HG03457 (cell line): ENCODE measurements around the gene SLC35F3.
"Not testable (repeated sequence)": the region's sequence is repeated elsewhere in the genome, so short reads cannot be mapped to it uniquely, and the experiment has no call there.

ENCODE experiments used
- ATAC-seq: cut with Tn5 transposase; IDR thresholded peaks from one replicate; pipeline ENCODE4 v1.9.1; 2021; ENCODE audit warnings: moderate number of reproducible peaks; ENCODE audit not compliant: unreplicated experiment

SLC35F3 gene

GRCh38 chr1:234240680-234241079 is 336.2 kb downstream of the SLC35F3 start:
- no peak for ATAC-seq

- ATAC-seq = no peak
Observed at GRCh38 chr1:234241941-234242490, 337.5 kb downstream of the SLC35F3 start.

DNA sequence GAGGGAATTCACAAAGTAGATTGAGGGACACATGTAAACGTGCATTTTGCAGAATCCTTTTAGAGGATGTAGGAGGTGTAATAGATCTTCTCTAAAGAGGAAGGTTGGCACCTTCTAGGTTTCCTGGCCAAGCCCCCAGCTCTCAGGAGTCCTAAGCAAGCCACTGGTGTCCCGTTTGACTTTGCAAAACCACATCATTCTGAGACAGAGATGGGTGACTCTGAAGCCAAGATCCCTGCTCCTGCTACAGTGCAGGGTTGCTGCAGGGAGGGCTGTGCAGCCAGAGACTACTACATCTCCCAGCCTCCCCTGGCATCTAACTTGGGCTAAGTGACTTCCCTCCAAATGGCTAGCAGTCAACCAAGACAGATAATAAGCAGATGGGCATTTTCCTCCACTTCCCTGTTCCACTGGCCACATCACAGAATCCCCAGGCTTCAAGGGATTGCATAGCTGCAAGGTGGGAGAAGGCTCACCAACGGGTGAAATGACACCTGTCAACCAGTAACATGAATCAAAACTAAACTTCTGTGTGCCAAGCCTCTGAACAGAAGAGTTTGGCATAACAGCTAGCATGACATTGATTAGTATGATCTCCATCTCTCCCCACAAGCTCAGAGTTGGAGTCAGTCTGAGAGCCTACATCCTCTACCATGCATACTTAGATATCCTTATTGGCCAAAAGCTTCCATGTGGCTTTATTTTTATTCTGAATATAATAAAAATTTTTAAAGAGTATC is 339.2 kb downstream of the SLC35F3 start:
- ATAC-seq = no peak

- no peak for ATAC-seq
Observed at GRCh38 chr1:234244482-234244881, 340.0 kb downstream of the SLC35F3 start.

- ATAC-seq = peak; percentile 86
Observed at GRCh38 chr1:234246638-234247116, 342.2 kb downstream of the SLC35F3 start.

GRCh38 chr1:234247746-234248145 is 343.3 kb downstream of the SLC35F3 start:
- not testable (repeated sequence) for ATAC-seq

- no peak for ATAC-seq
Observed at GRCh38 chr1:234250747-234251146, 346.3 kb downstream of the SLC35F3 start.

- ATAC-seq = no peak
Observed at GRCh38 chr1:234253732-234254131, 349.3 kb downstream of the SLC35F3 start.

DNA sequence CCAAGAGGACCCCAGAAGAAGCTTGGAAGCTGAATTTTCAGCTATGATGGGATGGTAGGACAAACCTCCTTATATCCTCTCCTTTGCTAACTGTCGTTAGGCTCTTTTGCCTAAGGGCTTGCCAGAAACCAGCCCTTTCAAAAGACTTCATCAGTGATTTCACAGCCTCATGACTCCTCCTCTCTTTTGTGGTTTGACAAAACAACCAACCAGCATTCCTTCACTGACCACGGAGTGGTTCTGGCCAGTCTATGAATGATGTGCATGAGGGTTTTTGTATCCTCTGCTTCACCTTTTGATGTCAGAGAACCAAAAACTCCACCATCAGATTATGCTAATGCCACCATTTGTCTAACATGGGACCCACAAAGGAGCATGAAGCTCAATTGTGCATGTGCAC is 351.9 kb downstream of the SLC35F3 start:
- ATAC-seq = no peak

- ATAC-seq = no peak
Observed at GRCh38 chr1:234258071-234258470, 353.6 kb downstream of the SLC35F3 start.

DNA sequence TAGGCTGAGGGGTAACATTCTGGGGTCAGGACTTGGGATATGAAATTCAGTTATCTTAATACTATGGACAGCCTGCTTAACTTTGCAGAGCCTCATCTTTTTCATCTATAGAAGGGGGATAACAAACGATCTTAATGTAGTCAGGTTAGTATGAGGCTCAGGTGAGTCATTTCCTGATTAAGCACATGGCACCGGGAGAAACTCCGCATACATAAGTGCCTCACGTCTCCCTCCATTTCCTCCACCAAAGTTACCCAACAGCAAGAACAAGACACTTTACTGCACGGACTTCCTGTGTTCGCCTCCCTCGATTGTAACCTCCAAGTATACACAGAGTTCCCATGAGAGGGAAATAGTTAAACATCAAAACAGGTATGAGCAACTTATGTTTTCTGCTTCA is 356.1 kb downstream of the SLC35F3 start:
- ATAC-seq = no peak

GRCh38 chr1:234261545-234261944 is 357.1 kb downstream of the SLC35F3 start:
- ATAC-seq = no peak

DNA sequence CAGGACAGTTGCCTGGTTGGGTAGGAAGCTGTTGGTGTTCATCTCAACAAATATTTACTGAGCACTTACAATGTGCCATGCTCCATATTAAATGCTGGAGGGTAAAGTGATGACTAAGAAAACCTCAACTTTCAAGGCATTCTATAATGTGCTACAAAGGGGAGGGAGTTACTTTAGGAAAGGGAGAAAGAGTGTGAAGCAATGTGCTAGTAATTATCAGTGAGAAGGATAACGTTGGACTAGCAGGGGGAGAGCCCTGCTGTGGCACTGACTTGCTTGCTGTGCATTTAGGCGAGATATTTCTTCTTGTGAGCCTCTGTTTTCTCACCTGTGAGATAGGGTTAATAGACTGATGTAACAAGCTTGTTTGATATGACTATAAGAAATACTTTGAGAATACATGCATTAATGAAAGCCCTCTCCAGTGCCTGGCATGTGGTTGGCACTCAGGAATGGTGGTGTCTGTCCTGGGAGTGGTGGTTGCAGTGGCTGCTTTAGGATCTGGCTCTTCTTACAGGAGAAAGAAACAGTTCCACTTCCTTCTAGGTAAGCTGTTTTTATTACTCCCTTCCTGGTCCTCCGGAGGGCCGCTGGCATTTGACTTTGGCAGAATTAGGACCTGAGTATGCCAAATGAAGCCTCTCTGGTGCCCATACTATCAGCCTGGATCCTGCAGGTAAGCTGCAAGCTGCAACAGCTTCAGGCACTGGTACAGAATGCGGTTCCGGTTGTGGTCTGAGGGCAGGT is 357.7 kb downstream of the SLC35F3 start:
- ATAC-seq = no peak

- no peak for ATAC-seq
Observed at GRCh38 chr1:234262754-234263105, 358.3 kb downstream of the SLC35F3 start.

DNA sequence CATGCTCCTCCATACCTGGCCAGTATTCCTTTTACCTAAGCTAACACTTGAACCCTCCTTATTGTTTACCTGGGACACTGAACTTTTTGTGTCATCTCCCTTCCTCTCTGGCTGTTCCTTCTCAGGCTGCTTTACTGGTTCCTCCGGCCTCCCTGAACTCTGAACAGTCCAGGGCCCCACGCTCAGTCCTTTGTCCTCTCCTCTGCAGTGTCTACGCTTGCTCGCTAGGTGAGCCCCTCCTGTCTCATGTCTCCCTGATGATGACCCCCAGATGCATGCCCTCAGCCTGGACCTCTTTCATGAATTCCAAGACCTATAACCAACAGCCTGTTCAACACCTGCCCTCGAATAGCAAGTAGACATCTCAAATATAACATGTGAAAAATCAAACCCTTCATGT is 360.4 kb downstream of the SLC35F3 start:
- ATAC-seq = no peak

DNA sequence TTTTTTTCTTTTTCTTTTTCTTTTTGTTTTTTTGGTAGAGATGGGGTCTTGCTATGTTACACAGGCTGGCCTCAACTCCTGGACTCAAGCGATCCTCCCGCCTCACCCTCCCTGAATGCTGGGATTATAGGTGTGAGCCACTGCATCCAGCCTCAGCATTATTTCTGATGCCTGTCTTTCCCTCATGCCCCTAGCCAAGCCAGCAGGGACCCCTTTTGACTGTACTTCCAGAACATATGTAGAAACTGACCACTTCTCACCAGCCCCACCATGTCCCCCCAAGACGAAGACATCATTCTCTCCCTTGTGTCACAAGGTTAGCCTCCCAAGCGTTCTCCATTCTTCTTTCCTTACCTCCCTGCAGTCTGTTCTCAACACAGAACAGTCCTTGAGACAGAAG is 360.8 kb downstream of the SLC35F3 start:
- ATAC-seq = no peak

GRCh38 chr1:234265861-234266260 is 361.4 kb downstream of the SLC35F3 start:
- ATAC-seq = no peak

GRCh38 chr1:234270093-234270492 is 365.6 kb downstream of the SLC35F3 start:
- ATAC-seq = no peak

DNA sequence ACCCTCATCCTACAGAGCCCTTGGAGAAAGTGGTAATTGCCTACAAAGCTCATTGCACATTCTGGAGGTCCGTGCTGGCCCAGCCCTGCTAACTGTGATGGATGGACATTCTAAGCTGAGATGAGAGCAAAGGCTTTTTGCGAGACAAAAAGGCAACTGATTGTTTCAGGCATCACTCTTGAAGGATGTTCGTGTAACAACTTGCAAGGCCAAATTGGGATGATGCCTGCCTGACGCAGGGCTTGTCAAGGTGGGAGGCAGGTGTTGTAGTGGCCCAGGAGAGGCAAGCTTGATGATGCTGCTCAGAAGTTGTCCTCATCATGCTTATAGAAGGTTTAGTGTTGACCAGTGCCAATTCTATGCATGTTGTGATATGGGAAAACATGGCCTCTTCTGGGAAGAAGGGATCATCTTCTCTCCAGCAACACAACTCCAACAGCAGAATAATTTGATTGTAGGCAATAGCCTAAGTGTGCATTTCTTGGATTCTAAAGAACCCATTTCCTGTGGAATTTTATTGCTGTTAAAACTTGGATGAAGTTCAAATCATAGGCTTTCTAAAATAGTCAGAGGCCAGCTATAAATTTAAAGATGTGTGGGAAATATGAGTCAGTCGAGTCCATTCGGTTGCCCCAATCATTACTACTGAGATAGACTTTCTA is 366.2 kb downstream of the SLC35F3 start:
- no peak for ATAC-seq

DNA sequence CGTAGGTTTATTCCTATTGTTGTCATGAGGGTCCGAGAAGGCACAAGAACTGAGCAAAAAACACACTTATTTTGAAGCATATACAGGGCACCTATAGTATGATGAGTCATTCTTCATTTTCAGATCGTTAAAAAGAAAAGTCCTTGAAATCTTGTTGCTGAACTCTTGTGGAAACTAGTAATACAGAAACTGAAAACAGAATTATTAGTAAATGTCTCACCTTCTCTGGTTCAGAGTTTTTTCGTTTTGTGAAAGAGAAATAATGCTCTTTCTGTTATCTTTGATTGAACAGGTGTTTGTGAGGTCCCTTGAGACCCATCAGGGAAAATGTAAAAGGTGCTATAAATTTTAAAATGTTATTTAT is 366.7 kb downstream of the SLC35F3 start:
- ATAC-seq = peak; percentile 93

DNA sequence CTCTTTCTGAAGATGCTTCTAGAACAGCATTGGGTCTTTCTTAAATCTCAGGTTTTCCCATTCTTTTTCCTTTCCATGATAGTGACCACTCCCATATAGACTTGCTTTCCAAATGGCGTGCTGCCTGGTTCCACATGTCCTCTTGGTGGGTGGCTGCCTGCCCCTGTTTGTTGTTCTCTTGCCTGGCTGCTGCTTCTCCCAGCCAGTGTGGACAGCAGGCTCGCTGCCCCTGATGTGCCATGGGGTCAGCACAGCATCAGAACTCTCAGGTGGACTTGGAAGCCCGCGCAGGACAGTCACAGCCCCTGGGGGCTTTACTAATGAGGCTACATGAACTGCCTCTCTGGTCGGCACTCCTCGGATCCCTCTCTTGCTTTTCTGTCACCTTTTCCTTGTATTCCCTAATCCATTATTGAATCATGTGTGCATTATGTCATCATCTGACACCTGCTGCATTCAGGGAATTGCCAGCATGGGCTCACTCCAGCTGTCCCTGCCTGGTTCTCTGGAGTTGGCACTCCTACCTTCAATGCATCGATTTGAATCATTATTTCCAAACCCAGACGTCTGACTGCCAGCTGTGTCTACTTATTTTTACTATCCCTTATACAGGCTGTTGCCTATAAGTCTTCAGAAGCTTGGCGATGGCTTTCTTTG is 368.3 kb downstream of the SLC35F3 start:
- ATAC-seq = no peak
